ENCODE results near the gene NHLH2. TPM values are rescaled to one million over a fixed set of nuclear protein-coding genes. Genes with fewer than 3 reads are reported as not detected.

The NHLH2 gene
- polyA plus RNA-seq, 1 donor from 2014 or later: 0.31 TPM

- Histone ChIP-seq H4K20me1 (ENCODE audit: insufficient read depth) (no peaks in the 10 kb centered on the region), H3K4me2 (ENCODE audit: low read length) (no peak overlapping the region)
Observed at GRCh38 chr1:115888976-115889375, 48.0 kb upstream of the NHLH2 start.

More at GRCh38 chr1:115888976-115889375, 48.0 kb upstream of the NHLH2 start:
- Histone ChIP-seq H3F3A (ENCODE audit: insufficient read depth, low read length, poor library complexity, severe bottlenecking) (no peaks in the 10 kb centered on the region), H3K9me3 (ENCODE audit: low read length) (no peaks in the 10 kb centered on the region), H3K27me3 (ENCODE audit: insufficient read depth, low read depth, low read length) (no peaks in the 10 kb centered on the region), H3K36me3 (ENCODE audit: insufficient read depth, low read length) (no peaks in the 10 kb centered on the region), H3K4me3 (ENCODE audit: low read length) (no peak overlapping the region), H3K9me2 (ENCODE audit: insufficient read depth, low read length) (no peaks in the 10 kb centered on the region), H3K79me2 (replicated peaks; ENCODE audit: insufficient read depth, low read length) (no peaks in the 10 kb centered on the region), H3K27ac (ENCODE audit: low read length) (no peak overlapping the region), H2AFZ (ENCODE audit: low read depth, low read length) (no peak overlapping the region), H3K9ac (ENCODE audit: low read length) (no peak overlapping the region)
- TF ChIP-seq RAD21 (conservative IDR thresholded peaks at IDR 0.05) (no peak), MXI1 (conservative IDR thresholded peaks at IDR 0.05; ENCODE audit: poor library complexity, severe bottlenecking) (no peak), EP300 (conservative IDR thresholded peaks at IDR 0.05; ENCODE audit: poor library complexity, severe bottlenecking) (no peak), TAF1 (IDR thresholded peaks at IDR 0.05; ENCODE audit: low read depth) (no peak), CTCF (IDR thresholded peaks at IDR 0.05; ENCODE audit: poor library complexity, severe bottlenecking) (no peak), POLR2AphosphoS5 (IDR thresholded peaks at IDR 0.05) (no peak), SMC3 (conservative IDR thresholded peaks at IDR 0.05; ENCODE audit: poor library complexity) (no peak), REST (IDR thresholded peaks at IDR 0.05; ENCODE audit: borderline replicate concordance) (no peak), EZH2 (IDR thresholded peaks at IDR 0.05; ENCODE audit: borderline replicate concordance, insufficient read depth, low read length, poor library complexity, severe bottlenecking) (no peak)

Data from neural cell (in vitro differentiated cells).